HepG2 (cell line): ENCODE results near the gene KDELR3. TPM values are rescaled to one million over a fixed set of nuclear protein-coding genes. Genes with fewer than 3 reads are reported as not detected.

Source experiments
- AKAP8 ChIP-seq: sonication (generic); formaldehyde crosslinking; IDR thresholded peaks from 2 replicates; pipeline ENCODE4 v1.5.1; 2020; ENCODE audit warnings: mild to moderate bottlenecking, missing genetic modification reagents
- ATF5 ChIP-seq: sonication (generic); formaldehyde crosslinking; IDR thresholded peaks from 2 replicates; pipeline ENCODE4 v1.4.0; 2020; ENCODE audit warnings: mild to moderate bottlenecking, low read depth, missing genetic modification reagents
- CAMTA2 ChIP-seq: sonication (generic); formaldehyde crosslinking; IDR thresholded peaks from 2 replicates; pipeline ENCODE4 v1.4.0; 2020; ENCODE audit warnings: mild to moderate bottlenecking, missing genetic modification reagents, borderline replicate concordance
- CERS6 ChIP-seq: sonication (generic); formaldehyde crosslinking; IDR thresholded peaks from 2 replicates; pipeline ENCODE4 v1.5.0; 2020; ENCODE audit warnings: missing genetic modification reagents
- HDAC6 ChIP-seq: fragments of 200-600 bp; sonication (generic); IDR thresholded peaks from 2 replicates; pipeline ENCODE4 v1.7.0; 2017; ENCODE audit warnings: mild to moderate bottlenecking, antibody characterized with exemption, low read length, low read depth
- NBN ChIP-seq: fragments of 450-650 bp; conservative IDR thresholded peaks from 2 replicates; pipeline ENCODE4 v1.6.1; 2017
- PAX8 ChIP-seq: sonication (generic); formaldehyde crosslinking; IDR thresholded peaks from 2 replicates; pipeline ENCODE4 v1.8.0; 2022; ENCODE audit warnings: mild to moderate bottlenecking, missing genetic modification reagents, borderline replicate concordance
- PHB2 ChIP-seq: fragments of 450-650 bp; IDR thresholded peaks from 2 replicates; pipeline ENCODE4 v1.6.1; 2018; ENCODE audit not compliant: partially characterized antibody
- POGK ChIP-seq: sonication (generic); formaldehyde crosslinking; conservative IDR thresholded peaks from 2 replicates; pipeline ENCODE4 v1.8.0; 2022; ENCODE audit warnings: mild to moderate bottlenecking, moderate library complexity, missing genetic modification reagents
- ZHX2 ChIP-seq, 2 experiments: sonication (generic) in 1 of 2; formaldehyde crosslinking in 1 of 2; IDR thresholded peaks; 2 replicates each; pipeline versions ENCODE4 v1.6.1 to v1.9.0; 2014 to 2022; ENCODE audit warnings: antibody characterized with exemption in 1 of 2, borderline replicate concordance in 1 of 2, inconsistent platforms in 1 of 2, low read depth in 1 of 2, missing genetic modification reagents in 1 of 2
- ZNF230 ChIP-seq: sonication (generic); formaldehyde crosslinking; IDR thresholded peaks from 2 replicates; pipeline ENCODE4 v1.4.0; 2020; ENCODE audit warnings: mild to moderate bottlenecking, missing genetic modification reagents
- ZNF33B ChIP-seq: sonication (generic); formaldehyde crosslinking; IDR thresholded peaks from 2 replicates; pipeline ENCODE4 v1.5.1; 2020; ENCODE audit warnings: mild to moderate bottlenecking, missing genetic modification reagents
- ZNF431 ChIP-seq: sonication (generic); formaldehyde crosslinking; IDR thresholded peaks from 2 replicates; pipeline ENCODE4 v1.9.0; 2022; ENCODE audit warnings: missing genetic modification reagents, low read depth, mild to moderate bottlenecking, borderline replicate concordance
- ZNF775 ChIP-seq: sonication (generic); formaldehyde crosslinking; IDR thresholded peaks from 2 replicates; pipeline ENCODE4 v1.4.0; 2020; ENCODE audit warnings: missing genetic modification reagents, mild to moderate bottlenecking, moderate library complexity, borderline replicate concordance
- polyA plus RNA-seq, 8 experiments: library from polyadenylated mRNA; depleted of rRNA in 3 of 8; stranded (reverse) in 7 of 8; unstranded in 1 of 8; fragments of >200 nt; fragmentation: Illumina TruSeq in 4 of 8; extraction: Trizol in 4 of 8; gene quantifications; 2 replicates each; pipeline versions ENCODE4 v1.2.1 to v1.2.3, GENCODE V29; 2011 to 2016; ENCODE audit warnings: low read depth in 4 of 8, missing spikeins in 1 of 8, mixed read lengths in 1 of 8; ENCODE audit not compliant: insufficient read depth in 1 of 8
- total RNA-seq, 5 experiments: library from RNA; depleted of rRNA; stranded (reverse); fragments of >200 nt; fragmentation: Illumina TruSeq; extraction: Trizol; gene quantifications; 2 replicates each; pipeline ENCODE4 v1.2.3, GENCODE V29; 2016; ENCODE audit warnings: low read depth in 1 of 5

The KDELR3 gene
- total and polyA plus RNA-seq, 2 of the 13 experiments (the other 11 are each of a cell fraction or from before 2014, with no cell fraction given): 24.2 to 65.7 TPM

- no peak for TF ChIP-seq ATF5 (CRISPR knock-in tag)
- TF ChIP-seq PAX8 (CRISPR knock-in tag): no peak
- no peak for TF ChIP-seq ZNF33B (CRISPR knock-in tag)
- TF ChIP-seq HDAC6: no peak
- TF ChIP-seq NBN: no peak
- TF ChIP-seq POGK (CRISPR knock-in tag): no peak
- 0 out of 2 replicates have a peak, but pooled peaks have one; percentile 91 for TF ChIP-seq CAMTA2
- no peak for TF ChIP-seq ZNF775 (CRISPR knock-in tag)
- 0 out of 2 replicates have a peak, but pooled peaks have one; percentile 60 for TF ChIP-seq ZNF431 (CRISPR knock-in tag)
- no peak for TF ChIP-seq PHB2
- peak; percentile 91 for TF ChIP-seq ZHX2 (IDR thresholded peaks at IDR 0.05; ENCODE audit: low read depth)
- no peak for TF ChIP-seq ZHX2 (CRISPR knock-in tag; IDR thresholded peaks at IDR 0.05; ENCODE audit: borderline replicate concordance)
- TF ChIP-seq AKAP8: no peak
- no peak for TF ChIP-seq ZNF230 (CRISPR knock-in tag)
- TF ChIP-seq CERS6 (CRISPR knock-in tag): no peak
These were observed 38.4 kb downstream of the KDELR3 start, which contains the start of gene DDX17 (continued) for GRCh38 chr22:38506118-38506962.
